ENCODE measurements around the gene FXYD6.

The FXYD6 gene

DNA sequence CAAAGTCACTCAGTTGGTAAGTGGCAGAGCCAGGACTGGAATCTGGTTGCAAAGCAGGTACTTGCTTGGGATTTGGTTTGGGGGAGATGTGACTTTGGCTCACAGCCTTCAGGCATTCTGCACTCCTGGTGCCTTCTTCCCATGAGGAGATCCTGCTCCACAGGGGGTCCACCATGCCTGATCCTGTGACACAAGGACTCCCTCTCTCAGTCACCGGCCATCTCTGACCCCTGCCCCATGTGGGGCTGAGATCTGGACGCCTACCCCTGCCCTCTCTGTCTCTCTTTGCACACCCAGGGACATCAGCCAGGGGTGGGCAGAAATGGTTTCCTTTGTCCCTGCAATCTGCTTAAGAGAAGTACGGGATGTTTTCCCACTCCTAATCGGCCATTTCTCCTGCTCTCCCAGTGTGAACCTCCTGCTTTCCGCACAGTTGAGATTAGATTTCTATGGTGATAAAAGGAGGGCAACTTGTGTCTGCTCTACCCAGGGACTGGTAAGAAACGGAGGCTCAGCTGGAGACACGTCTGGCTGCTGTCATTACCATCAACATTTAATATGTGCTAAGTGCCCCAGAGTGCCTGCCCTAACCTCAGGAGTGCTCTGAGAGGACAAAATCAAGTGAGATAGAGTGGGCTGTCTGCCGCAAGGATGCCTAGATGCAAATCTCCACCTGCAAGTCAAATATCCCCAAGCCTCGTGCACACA is 11.1 kb upstream of the FXYD6 start:
- no peaks in the 10 kb centered on the region for H3K36me3 ChIP-seq (ENCODE audit: control insufficient read depth in 5 of 5, insufficient read depth in 5 of 5, low read length in 5 of 5)
- peaks cover 0 to 24% (median 0%) of the 10 kb centered on the region in 5 donors for H3K27me3 ChIP-seq (ENCODE audit: control insufficient read depth in 5 of 5, insufficient read depth in 4 of 5, low read length in 5 of 5)
- peaks cover 0 to under 1% (median 0%) of the 10 kb centered on the region in 5 donors for H3K9me3 ChIP-seq (ENCODE audit: control insufficient read depth in 5 of 5, low read length in 5 of 5)
- H3K9ac ChIP-seq (ENCODE audit: low read length in 5 of 5): no peak overlapping the region
- no peak overlapping the region for H3K4me3 ChIP-seq (ENCODE audit: low read depth in 1 of 5, low read length in 5 of 5)
- H3K4me1 ChIP-seq (ENCODE audit: control insufficient read depth in 5 of 5, insufficient read depth in 5 of 5, low read length in 5 of 5): peaks cover 0 to 11% (median 4%) of the 10 kb centered on the region in 5 donors
- no peak overlapping the region for H3K27ac ChIP-seq (ENCODE audit: low read depth, low read length)

DNA sequence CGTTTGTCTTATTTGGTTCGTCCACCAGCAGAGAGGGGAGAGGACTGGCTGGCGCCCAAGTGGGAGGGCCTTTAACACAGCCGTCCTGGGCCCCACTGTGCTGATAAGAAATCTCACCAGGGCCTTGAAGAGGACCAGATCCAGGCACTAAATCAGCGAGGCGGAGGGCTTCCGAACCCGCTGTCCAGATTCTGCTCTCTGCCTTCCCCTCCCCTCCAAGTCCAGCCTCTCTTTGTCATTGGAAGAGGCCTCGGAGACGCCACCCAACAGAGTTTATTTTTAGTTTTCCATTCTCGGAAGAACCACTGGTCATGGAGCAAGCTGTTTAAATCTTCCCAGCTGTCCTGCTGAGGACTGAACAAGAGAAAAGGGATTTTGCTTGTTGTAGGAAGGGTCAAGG is 9.3 kb upstream of the FXYD6 start:
- Histone ChIP-seq H3K36me3 (ENCODE audit: control insufficient read depth in 5 of 5, insufficient read depth in 5 of 5, low read length in 5 of 5) (no peaks in the 10 kb centered on the region), H3K9ac (ENCODE audit: low read length in 5 of 5) (peak overlapping the region in 2 of 5 donors; percentile 1 to 9), H3K4me1 (ENCODE audit: control insufficient read depth in 5 of 5, insufficient read depth in 5 of 5, low read length in 5 of 5) (peaks cover 0 to 11% (median 4%) of the 10 kb centered on the region in 5 donors), H3K9me3 (ENCODE audit: control insufficient read depth in 5 of 5, low read length in 5 of 5) (no peaks in the 10 kb centered on the region), H3K27me3 (ENCODE audit: control insufficient read depth in 5 of 5, insufficient read depth in 4 of 5, low read length in 5 of 5) (peaks cover 0 to 29% (median 0%) of the 10 kb centered on the region in 5 donors), H3K4me3 (ENCODE audit: low read depth in 1 of 5, low read length in 5 of 5) (peak overlapping the region in 4 of 5 donors; percentile 8 to 30 (median 18)), H3K27ac (ENCODE audit: low read depth, low read length) (no peak overlapping the region)

DNA sequence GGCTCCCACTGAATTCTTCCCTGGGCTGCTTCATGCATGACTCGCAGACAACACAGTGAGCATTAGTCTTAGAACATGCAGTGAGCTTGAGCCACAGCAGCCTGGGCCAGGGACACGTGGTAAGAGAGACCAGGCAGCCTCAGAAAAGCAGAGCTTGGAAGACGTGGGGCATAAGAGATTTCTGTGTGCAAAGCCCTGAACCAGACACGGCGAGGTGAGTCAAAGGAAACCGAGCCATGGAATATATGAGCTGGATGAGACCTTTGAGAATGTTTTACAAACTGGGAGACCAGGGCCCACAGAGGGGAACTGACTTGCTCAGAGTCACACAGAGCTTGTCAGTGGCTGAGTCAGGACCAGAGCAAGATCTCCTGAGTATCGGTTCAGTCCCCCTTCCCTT is 8.5 kb upstream of the FXYD6 start:
- no peaks in the 10 kb centered on the region for H3K9me3 ChIP-seq (ENCODE audit: control insufficient read depth in 5 of 5, low read length in 5 of 5)
- H3K4me1 ChIP-seq (ENCODE audit: control insufficient read depth in 5 of 5, insufficient read depth in 5 of 5, low read length in 5 of 5): peaks cover 0 to 11% (median 4%) of the 10 kb centered on the region in 5 donors
- H3K4me3 ChIP-seq (ENCODE audit: low read depth in 1 of 5, low read length in 5 of 5): no peak overlapping the region
- no peak overlapping the region for H3K9ac ChIP-seq (ENCODE audit: low read length in 5 of 5)
- H3K27ac ChIP-seq (ENCODE audit: low read depth, low read length): no peak overlapping the region
- H3K27me3 ChIP-seq (ENCODE audit: control insufficient read depth in 5 of 5, insufficient read depth in 4 of 5, low read length in 5 of 5): peaks cover 0 to 29% (median 0%) of the 10 kb centered on the region in 5 donors
- H3K36me3 ChIP-seq (ENCODE audit: control insufficient read depth in 5 of 5, insufficient read depth in 5 of 5, low read length in 5 of 5): no peaks in the 10 kb centered on the region

DNA sequence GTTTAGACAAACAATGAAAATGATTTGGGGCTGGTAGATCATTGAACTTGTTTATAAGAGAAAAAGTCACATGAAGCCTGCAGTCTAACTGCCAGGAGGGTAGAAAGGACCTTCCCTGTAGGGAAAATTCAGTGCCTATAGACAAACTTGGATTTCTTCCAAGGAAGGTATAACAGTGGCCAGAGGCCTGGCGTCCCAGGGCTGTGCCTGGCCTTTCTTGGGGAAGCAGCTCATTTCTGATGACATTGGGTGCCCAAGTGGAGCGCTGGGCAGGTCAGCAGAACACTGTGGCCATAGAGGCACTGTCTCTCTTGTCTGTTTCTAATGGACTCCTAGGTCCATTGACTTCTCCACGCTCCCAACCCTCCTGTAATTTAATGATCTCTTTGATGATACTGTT is 6.6 kb upstream of the FXYD6 start:
- Histone ChIP-seq H3K27ac (ENCODE audit: low read depth, low read length) (no peak overlapping the region), H3K4me1 (ENCODE audit: control insufficient read depth in 5 of 5, insufficient read depth in 5 of 5, low read length in 5 of 5) (peaks cover 0 to 11% (median 4%) of the 10 kb centered on the region in 5 donors)

DNA sequence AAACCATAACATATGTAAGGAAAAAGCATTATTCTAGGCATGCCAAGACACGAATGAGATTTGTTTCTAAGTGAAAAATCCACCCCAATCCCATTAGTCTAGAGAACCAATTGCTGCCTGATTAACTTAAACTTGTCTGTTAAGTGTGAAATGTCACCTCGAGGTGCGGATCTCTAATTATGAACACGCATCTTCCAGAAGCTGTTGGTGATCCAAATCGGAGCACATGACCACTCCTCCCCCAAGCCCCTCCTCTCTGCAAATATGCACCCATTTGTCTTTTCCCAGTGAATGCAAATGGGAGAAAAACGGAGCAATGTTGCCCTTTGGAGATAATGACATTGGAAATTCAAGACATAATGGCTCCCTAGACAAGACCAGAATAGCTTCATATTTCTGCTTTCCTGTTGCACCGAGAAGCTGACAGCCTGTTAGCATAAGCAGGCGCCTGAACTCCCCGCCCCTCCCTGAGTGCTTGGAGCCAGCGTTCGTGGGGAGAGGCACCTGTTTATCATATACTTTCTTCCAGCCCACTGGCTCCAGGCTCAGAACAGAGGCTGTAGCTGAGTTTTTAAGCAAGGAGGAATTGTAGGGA is 6.0 kb upstream of the FXYD6 start:
- Histone ChIP-seq H3K36me3 (ENCODE audit: control insufficient read depth in 5 of 5, insufficient read depth in 5 of 5, low read length in 5 of 5) (no peaks in the 10 kb centered on the region), H3K4me1 (ENCODE audit: control insufficient read depth in 5 of 5, insufficient read depth in 5 of 5, low read length in 5 of 5) (peaks cover 0 to 13% (median 4%) of the 10 kb centered on the region in 5 donors), H3K27ac (ENCODE audit: low read depth, low read length) (no peak overlapping the region), H3K9me3 (ENCODE audit: control insufficient read depth in 5 of 5, low read length in 5 of 5) (no peaks in the 10 kb centered on the region), H3K27me3 (ENCODE audit: control insufficient read depth in 5 of 5, insufficient read depth in 4 of 5, low read length in 5 of 5) (peaks cover 0 to 33% (median 7%) of the 10 kb centered on the region in 5 donors), H3K9ac (ENCODE audit: low read length in 5 of 5) (no peak overlapping the region), H3K4me3 (ENCODE audit: low read depth in 1 of 5, low read length in 5 of 5) (no peak overlapping the region)

More for the DNA sequence above, 6.6 kb upstream of the FXYD6 start:
- H3K36me3 ChIP-seq (ENCODE audit: control insufficient read depth in 5 of 5, insufficient read depth in 5 of 5, low read length in 5 of 5): no peaks in the 10 kb centered on the region
- no peak overlapping the region for H3K9ac ChIP-seq (ENCODE audit: low read length in 5 of 5)
- peaks cover 0 to 35% (median 5%) of the 10 kb centered on the region in 5 donors for H3K27me3 ChIP-seq (ENCODE audit: control insufficient read depth in 5 of 5, insufficient read depth in 4 of 5, low read length in 5 of 5)
- no peaks in the 10 kb centered on the region for H3K9me3 ChIP-seq (ENCODE audit: control insufficient read depth in 5 of 5, low read length in 5 of 5)
- no peak overlapping the region for H3K4me3 ChIP-seq (ENCODE audit: low read depth in 1 of 5, low read length in 5 of 5)

DNA sequence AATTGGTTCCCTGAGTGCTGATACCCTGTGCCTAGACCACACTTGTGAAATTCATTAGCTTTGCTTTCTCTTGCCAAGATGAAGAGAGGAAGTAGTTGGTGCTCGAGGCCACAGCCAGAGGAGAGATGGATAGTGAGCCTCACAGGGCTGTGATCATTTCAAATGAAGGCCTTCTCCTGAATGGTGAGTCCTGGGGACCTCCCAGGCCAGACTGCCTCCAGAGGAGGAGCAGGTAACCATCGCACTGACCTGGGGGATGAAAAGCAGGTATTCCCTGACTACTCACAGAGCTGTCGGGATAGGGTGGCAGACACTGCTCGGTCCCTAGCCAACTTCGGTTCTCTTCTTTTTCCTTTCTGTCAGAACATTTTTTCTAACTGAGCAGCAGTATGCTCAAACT is 4.8 kb upstream of the FXYD6 start:
- no peaks in the 10 kb centered on the region for H3K9me3 ChIP-seq (ENCODE audit: control insufficient read depth in 5 of 5, low read length in 5 of 5)
- no peak overlapping the region for H3K9ac ChIP-seq (ENCODE audit: low read length in 5 of 5)
- no peak overlapping the region for H3K27ac ChIP-seq (ENCODE audit: low read depth, low read length)
- H3K36me3 ChIP-seq (ENCODE audit: control insufficient read depth in 5 of 5, insufficient read depth in 5 of 5, low read length in 5 of 5): no peaks in the 10 kb centered on the region
- no peak overlapping the region for H3K4me3 ChIP-seq (ENCODE audit: low read depth in 1 of 5, low read length in 5 of 5)
- peaks cover 0 to 34% (median 9%) of the 10 kb centered on the region in 5 donors for H3K27me3 ChIP-seq (ENCODE audit: control insufficient read depth in 5 of 5, insufficient read depth in 4 of 5, low read length in 5 of 5)
- peaks cover 4 to 22% (median 7%) of the 10 kb centered on the region in 5 donors for H3K4me1 ChIP-seq (ENCODE audit: control insufficient read depth in 5 of 5, insufficient read depth in 5 of 5, low read length in 5 of 5)

DNA sequence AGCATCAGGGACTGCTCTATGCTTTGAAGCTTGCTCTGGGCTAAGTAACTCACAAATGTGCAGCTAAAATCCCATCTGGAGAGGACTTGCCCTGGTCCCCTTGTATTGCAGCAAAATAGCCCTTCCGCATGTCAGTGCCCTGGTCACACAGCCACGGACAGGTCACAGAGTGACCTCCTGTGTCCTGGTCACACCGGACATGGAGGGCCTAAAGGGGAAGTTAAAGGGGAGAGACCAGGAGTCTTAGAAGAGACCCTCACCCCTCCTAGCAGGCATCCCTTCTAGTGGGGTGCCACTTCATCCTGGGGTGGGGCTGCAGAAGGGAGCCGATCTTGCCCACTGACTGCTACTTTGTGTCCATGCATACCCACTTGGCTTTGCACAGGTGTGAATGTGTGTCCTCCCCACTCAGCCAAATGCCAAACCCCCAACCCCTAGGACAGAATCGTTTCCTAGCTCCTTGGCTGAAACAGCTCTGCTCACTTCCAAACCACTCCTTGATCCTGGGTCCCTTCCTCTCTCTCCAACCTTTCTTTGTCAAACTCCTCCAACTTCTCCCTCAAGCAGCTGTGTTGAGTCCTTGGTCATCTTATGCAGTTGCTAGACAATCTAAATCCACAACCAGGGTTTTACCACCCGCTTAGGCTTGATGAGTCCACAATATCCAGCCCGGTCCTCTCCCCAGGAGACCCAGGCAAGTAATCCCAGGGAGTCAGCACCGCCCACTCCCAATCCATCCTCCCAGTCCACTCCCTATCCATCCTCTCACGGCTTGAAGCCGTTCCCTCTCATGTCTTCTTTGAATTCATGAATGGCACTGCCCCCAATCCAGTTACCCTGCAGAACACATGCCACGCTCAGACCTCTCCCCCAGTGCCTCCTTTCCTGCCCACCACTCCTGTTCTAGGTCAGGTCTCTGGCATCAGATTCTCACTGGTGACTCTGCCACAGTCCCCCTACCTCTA is 3.3 kb upstream of the FXYD6 start:
- Histone ChIP-seq H3K9ac (ENCODE audit: low read length in 5 of 5) (no peak overlapping the region), H3K27ac (ENCODE audit: low read depth, low read length) (no peak overlapping the region), H3K9me3 (ENCODE audit: control insufficient read depth in 5 of 5, low read length in 5 of 5) (no peaks in the 10 kb centered on the region), H3K4me3 (ENCODE audit: low read depth in 1 of 5, low read length in 5 of 5) (no peak overlapping the region), H3K4me1 (ENCODE audit: control insufficient read depth in 5 of 5, insufficient read depth in 5 of 5, low read length in 5 of 5) (peaks cover 0 to 26% (median 20%) of the 10 kb centered on the region in 5 donors), H3K27me3 (ENCODE audit: control insufficient read depth in 5 of 5, insufficient read depth in 4 of 5, low read length in 5 of 5) (peaks cover 10 to 35% (median 23%) of the 10 kb centered on the region in 5 donors), H3K36me3 (ENCODE audit: control insufficient read depth in 5 of 5, insufficient read depth in 5 of 5, low read length in 5 of 5) (no peaks in the 10 kb centered on the region)

DNA sequence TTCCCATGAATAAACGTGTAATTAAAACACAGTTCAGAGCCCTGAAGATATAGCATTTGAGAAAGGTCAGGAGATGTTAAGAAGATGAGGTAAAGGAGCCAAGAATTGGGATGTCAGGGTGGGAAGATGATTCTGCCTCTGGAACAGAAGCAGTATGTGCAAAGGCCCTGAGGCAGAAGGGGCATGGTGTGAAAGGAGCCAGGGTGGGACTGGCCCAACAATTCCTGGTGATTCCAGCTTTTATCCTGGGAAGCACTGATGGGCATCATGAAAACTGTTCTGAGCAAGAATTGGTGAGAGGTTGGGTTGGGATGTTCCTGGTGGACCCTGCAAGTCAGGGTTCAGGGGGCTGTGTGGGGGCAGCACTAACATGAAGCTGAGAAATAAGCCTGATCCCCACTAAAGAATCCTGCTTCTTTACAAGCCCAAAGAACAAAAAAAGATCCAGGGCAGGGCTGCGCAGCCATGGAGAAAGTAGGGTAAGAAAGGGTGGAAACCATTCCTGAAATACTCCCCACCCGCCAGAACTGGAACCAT is 2.5 kb upstream of the FXYD6 start:
- H3K4me3 ChIP-seq (ENCODE audit: low read depth in 1 of 5, low read length in 5 of 5): no peak overlapping the region
- H3K36me3 ChIP-seq (ENCODE audit: control insufficient read depth in 5 of 5, insufficient read depth in 5 of 5, low read length in 5 of 5): no peaks in the 10 kb centered on the region
- no peaks in the 10 kb centered on the region for H3K9me3 ChIP-seq (ENCODE audit: control insufficient read depth in 5 of 5, low read length in 5 of 5)
- no peak overlapping the region for H3K27ac ChIP-seq (ENCODE audit: low read depth, low read length)
- peaks cover 12 to 35% (median 24%) of the 10 kb centered on the region in 5 donors for H3K27me3 ChIP-seq (ENCODE audit: control insufficient read depth in 5 of 5, insufficient read depth in 4 of 5, low read length in 5 of 5)
- no peak overlapping the region for H3K9ac ChIP-seq (ENCODE audit: low read length in 5 of 5)
- H3K4me1 ChIP-seq (ENCODE audit: control insufficient read depth in 5 of 5, insufficient read depth in 5 of 5, low read length in 5 of 5): peaks cover 0 to 34% (median 26%) of the 10 kb centered on the region in 5 donors

DNA sequence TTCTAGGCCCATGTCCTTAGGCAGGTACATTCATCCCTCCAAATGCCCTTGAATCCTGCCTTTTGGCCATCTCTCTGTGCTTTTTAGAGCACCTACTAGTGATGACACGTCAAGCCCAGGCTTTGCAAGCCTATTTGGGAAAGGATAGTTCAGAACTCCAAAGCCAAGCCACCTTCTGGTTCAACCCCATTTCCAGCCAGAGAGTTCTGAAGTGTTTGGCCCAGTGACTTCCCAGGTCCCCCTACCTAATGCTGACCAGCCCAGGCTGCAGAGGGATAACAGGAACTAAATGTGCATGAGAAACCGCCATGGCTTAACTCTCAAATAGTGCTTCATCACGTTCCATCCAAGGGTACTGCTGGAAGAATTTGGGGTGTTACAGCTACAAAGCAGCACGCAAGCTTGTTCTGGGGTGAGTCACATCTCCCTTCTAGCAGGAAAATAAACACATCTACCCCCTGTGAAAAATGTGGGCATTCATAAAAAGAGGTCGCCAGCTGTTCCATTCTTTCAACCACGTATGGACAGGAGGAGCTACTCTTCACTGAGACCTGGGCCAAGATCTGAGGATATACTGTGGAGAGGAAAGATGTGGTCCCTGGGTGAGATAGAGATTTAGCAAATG is 2.0 kb upstream of the FXYD6 start:
- Histone ChIP-seq H3K36me3 (ENCODE audit: control insufficient read depth in 5 of 5, insufficient read depth in 5 of 5, low read length in 5 of 5) (no peaks in the 10 kb centered on the region), H3K27me3 (ENCODE audit: control insufficient read depth in 5 of 5, insufficient read depth in 4 of 5, low read length in 5 of 5) (peaks cover 12 to 39% (median 29%) of the 10 kb centered on the region in 5 donors), H3K4me3 (ENCODE audit: low read depth in 1 of 5, low read length in 5 of 5) (no peak overlapping the region), H3K9me3 (ENCODE audit: control insufficient read depth in 5 of 5, low read length in 5 of 5) (no peaks in the 10 kb centered on the region), H3K4me1 (ENCODE audit: control insufficient read depth in 5 of 5, insufficient read depth in 5 of 5, low read length in 5 of 5) (peaks cover 0 to 39% (median 32%) of the 10 kb centered on the region in 5 donors), H3K9ac (ENCODE audit: low read length in 5 of 5) (no peak overlapping the region), H3K27ac (ENCODE audit: low read depth, low read length) (no peak overlapping the region)
